ENCODE measurements around the gene ARPC1A.

The ARPC1A gene

DNA sequence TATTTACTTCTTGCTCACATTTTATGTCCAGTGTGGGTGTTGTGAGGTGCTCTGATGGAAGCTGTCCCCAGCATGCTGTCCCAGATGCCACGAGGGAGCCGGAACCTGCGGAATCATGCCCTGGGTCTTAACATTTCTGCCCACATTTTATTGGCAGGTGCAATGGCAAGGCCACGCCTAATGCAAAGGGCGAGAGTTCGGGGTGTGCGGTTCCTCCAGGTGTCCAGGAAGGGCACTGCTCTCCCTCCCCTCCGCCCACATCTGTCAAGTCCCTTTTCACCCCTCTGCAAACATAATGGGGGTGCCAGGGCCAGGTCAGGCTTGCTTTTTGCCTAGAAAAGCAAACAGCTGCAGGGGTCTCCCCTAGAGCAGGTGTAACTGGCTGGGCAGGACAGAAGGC lies 66.3 kb downstream of the ARPC1A start:
- no peak for DNase-seq

DNA sequence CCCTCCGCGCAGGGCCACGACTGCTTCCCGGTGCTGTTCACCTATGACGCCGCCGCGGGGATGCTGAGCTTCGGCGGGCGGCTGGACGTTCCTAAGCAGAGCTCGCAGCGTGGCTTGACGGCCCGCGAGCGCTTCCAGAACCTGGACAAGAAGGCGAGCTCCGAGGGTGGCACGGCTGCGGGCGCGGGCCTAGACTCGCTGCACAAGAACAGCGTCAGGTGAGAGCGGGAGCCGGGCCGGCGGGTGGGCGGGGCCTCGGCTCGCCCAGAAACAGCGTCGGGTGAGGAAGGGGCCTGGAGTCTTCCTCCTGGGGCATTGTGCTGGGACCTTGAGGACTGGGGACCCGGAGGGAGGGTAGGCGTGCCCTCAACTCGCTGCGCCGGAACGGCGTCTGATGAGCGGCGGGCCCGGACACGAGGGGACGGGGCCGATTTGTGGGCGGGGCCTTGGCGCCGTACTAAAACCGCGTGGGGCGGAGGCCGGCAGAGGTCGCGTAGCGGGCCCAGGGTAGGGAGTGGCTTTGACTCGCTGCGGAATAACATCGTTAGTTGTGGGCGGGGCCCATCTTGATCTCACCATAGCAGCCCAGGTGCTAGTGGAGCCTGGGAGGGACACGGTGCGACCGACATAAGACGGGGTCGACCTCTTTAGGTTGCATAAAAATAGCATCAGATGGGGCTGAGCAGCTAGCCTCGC lies 67.1 kb downstream of the ARPC1A start:
- DNase-seq = peak; percentile 86

DNA sequence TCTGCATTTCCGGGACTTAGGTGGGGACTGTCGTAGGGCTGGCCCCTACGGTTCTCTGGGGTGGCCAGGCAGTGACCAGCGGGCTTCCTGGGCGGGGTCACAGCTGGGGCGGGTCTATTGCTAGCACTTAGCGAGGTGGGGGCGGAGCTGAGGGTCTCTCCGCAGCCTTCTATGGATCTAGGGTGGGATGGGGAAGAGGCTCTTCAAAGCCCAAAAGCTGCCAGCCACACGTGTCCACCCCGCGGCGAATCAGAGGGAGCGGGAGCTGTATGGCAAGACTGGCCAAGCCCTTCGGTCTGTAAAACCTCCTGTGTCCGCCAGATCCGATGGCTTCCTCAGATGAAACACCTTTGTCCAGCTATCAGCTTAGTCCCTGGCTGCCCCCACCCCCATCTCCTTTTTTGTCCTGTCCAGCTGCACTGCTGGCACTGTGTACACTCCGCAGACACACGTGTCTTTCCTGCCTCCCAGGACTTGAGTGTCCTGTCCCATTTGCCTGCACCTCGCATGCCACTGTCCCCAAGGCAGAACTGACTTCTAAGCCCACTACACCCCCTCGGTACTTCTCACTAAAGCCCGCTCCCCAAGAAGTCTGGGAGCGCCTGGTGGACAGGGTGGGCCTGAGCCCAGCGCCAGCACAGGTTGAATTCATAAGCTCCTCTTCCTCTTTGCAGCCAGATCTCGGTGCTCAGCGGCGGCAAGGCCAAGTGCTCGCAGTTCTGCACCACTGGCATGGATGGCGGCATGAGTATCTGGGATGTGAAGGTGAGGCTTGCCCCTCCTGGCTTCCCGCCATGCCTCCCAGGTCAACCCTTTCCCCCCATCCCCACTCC lies 67.9 kb downstream of the ARPC1A start:
- DNase-seq = no peak

DNA sequence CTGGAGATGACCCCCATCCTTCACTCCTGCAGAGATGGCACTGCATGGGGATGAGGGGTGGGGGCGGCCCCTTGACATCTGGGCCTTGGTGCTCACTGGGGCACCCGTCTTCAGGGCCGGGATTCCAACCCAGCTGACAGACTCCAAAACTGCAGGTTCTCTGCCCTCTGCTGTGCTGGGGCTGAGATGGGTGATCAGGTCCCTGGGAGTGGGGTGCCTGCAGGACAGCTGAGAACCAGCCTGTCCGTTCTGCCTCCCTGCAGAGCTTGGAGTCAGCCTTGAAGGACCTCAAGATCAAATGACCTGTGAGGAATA lies 68.4 kb downstream of the ARPC1A start:
- no peak for DNase-seq

DNA sequence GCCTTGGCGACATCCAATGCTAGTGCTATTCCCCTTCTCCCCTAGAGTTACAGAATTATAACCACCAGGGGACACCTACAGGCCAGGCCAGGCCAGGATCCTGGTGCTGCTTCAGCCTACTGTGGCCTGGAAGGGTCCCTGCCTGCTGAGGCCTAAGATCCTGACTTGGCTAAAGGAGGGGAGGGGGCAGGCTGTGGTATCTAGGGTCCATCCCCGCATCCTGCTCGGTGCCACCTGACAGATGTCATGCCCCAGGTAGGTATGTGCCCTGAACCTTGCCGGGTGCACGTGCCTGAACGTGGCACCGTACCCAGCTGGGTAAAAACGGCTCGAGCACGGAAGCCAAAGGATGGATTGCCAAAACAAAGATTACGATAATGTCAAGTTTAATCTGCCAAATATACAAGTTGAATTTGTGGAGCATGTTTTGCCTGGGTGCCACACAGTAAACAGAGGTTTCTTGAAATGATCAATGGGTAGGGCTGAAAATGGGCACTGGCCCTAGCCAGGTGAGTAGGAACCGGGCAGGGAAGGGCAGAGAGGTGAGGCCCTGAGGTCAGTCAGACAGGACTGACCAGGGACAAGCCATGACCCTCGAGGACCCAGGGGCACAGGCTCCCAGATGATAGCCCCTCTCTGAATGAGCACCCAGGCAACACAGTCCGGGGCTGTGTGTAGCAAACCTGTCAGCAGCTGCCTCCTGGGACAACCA lies 70.1 kb downstream of the ARPC1A start:
- DNase-seq = no peak

GRCh38 chr7:99396418-99397296 lies 71.0 kb downstream of the ARPC1A start:
- no peak for DNase-seq

- no peak for DNase-seq
Observed at GRCh38 chr7:99397297-99397983, 71.7 kb downstream of the ARPC1A start.

DNA sequence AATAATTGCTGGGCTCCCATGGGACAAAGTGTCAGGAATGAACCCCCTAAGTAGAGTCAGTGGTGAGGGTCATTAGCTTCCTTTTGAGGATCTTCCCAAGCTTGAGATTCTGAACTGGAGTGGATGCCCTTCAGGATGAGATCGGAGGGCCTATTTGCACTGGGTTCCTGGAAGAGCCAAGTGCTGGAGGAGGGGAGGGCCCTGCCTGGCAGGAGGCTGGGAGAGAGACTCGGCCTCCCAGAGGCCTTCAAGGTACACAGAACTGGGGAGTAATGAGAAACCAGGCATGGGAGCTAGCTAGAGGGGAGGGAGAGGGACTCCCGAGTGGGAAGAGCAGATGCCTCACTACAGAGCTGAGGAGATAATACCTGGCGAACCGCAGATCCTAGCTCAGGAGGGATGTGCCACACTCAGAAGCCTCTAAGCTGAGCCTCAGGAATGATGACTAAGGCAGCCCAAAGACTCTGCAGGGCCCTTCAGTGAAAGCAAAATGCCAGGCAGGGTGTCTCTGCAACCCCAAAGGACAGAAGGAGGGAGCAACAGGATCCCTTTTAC lies 73.3 kb downstream of the ARPC1A start:
- DNase-seq = no peak

- DNase-seq = no peak
Observed at GRCh38 chr7:99399597-99399996, 73.9 kb downstream of the ARPC1A start.

- DNase-seq = no peak
Observed at GRCh38 chr7:99402854-99403253, 77.2 kb downstream of the ARPC1A start.

- DNase-seq = no peak
Observed at GRCh38 chr7:99403764-99404163, 78.1 kb downstream of the ARPC1A start.

DNA sequence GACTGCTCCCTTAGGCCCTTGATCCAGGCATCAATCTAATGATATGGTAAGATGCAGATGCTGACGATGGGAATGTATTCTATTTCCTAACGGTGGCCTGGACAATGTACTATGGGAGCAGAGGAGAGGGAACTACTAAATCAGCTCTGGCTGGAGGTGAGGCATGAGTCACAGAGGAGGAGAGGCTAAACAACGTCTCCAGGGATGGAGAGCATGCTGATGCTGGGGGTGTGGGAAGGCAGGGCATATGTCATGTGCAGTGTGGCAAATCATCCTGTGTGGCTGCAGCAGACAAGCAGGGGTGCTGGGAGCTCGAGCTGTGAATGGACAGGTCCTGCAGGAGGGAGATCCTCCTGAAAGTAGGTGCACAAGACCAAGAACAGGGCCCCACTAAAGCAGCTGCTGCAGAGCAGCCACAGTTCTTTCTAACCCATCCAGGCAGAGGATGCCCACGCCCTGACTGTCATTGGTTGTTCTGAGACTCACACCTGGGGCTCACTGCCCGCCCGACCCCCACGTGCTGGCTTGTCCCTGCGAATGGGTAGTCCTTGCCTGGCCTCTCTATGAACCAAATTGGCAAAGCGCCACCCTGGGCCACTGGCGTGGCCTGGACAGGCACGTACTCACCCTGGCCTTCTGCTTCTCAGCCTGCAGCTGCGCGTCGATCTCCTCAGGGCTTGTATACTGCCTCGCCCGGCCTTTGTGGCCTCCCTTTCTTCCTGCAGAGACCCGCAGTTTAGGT lies 78.7 kb downstream of the ARPC1A start:
- no peak for DNase-seq

DNA sequence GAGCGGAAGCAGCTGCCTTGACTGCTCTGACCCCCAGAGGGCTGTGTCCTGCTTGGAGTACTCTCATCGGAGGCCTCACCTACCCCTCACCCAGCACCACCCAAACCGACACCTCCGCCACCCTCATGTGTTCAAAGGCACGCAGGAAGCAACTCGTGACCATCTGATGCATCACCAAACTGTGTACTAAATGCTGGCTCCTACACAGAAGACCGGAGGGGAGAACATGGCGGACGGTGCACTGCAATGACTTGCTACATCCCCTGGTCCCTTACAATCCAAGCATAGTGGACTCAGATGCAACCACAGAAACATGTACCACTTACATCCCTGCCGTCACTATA lies 79.3 kb downstream of the ARPC1A start:
- no peak for DNase-seq

GRCh38 chr7:99406557-99406956 lies 80.9 kb downstream of the ARPC1A start:
- DNase-seq = peak; percentile 46

DNA sequence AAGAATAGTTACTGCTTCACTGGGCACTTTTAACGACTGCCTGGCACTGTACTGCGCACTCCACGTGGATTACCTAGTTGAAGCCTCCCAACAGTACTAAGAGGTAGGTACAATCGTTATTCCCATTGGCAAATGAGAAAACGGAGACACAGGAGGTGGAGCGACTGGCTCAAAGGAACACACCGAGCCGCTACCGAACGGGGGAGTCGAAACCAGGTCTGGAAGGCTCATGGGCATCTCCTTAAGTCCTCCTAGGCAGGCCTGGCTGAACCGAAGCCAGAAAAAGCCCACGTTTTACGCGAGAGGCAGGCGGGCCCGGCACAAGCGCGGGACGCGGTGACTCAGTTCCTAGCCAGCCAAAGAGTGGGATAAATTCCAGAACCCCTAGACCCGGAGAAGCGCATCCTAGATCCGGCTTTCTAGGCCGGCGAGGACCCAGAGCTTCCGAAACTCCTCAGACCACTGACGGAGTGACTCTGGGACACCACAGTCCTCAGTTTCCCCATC lies 82.2 kb downstream of the ARPC1A start:
- DNase-seq = peak; percentile 72

- DNase-seq = peak; percentile 93
Observed at GRCh38 chr7:99408379-99409191, 82.9 kb downstream of the ARPC1A start, which contains the start of the genes BUD31 and PDAP1. Gene BUD31, plus strand, starts transcription at chr7:99408969. Its CDS starts 2,124 bp downstream, at chr7:99411093. Gene PDAP1, minus strand, starts transcription at chr7:99408597. Its CDS starts 49 bp downstream, at chr7:99408548.

GRCh38 chr7:99409192-99409572 lies 83.5 kb downstream of the ARPC1A start:
- DNase-seq = peak; percentile 43

DNA sequence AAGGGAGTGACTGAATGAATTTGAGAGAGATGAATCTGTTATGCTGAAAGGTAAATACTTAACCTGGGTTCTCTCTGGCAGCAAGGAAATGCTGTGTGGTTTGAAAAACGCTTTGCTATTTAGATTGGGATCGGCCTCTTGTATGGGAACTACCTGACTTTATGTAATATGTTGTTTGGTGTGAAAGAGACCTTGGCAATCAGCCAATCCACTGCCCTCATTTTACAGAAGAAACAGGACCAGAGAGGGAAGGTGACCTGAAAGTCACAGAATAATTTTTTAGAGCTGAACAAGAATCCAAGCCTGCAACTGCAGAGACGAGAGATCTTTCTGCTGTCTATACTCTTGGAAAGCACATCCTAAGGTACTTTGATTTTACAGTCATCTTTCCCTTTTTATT lies 84.1 kb downstream of the ARPC1A start:
- no peak for DNase-seq

GRCh38 chr7:99410635-99411034 lies 84.9 kb downstream of the ARPC1A start:
- DNase-seq = no peak
